Activated naive CD8-positive, alpha-beta T cell treated with anti-CD3 and anti-CD28 coated beads, Interleukin-2, amount 50 U/mL, for 16 hours (primary cell): ENCODE results near the gene DBH.

ENCODE experiments used
- DNase-seq: peaks from one replicate; pipeline ENCODE4 v3.0.0-alpha.2; 2020; ENCODE audit warnings: low read depth, low spot score

Gene DBH

GRCh38 chr9:133683586-133684120, 47.5 kb downstream of the DBH start:
- DNase-seq, result peak; percentile 12

- DNase-seq, result no peak
Measured at GRCh38 chr9:133684121-133684935, 48.2 kb downstream of the DBH start.

- DNase-seq, result no peak
Measured at GRCh38 chr9:133684936-133685361, 48.8 kb downstream of the DBH start.

DNA sequence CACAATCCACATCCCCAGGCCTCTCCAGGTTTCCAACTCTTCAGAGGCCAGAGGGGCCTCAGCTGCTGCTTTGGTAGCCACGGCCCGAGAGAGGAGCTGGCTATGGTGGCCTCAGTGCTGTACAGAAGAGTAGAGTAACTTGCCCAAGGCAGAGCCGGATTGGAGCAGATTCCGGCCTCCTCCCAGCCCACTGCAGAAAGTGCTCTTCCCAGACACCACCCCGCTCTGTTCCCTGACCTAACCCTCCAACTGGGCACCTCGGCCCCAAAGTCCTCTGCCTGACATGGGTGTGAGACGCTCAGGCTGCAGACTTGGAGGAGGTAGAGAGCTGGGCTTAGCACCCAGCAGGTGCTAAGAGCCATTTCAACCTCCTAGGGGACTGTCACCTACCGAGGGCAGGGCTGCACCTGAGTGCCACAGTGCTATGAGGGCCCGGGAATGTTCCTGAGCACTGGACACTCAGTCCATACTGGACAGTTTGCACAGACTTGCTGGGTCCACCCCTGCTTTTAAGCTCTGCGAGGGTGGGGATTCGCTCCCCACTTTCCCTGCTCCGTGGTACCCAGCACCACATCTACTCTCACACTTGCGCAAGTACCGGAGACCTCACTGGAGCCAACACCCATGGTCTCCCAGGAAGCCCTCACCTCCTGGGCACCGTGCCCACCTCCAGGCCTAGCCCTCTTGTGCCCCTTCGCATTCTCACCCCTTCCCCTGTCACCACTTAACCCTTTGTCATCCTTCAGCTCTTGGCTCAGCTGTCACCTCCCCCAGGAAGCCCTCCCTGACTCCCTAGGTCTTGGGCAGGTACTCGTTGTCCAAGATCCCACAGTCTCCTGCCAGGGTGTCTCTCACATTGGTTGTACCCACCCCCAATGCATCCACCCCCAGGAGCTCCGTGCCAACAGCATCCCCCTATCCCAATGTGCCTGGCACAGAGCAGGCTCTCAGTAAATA, 49.8 kb downstream of the DBH start:
- no peak for DNase-seq

- no peak for DNase-seq
Measured at GRCh38 chr9:133686642-133687575, 50.7 kb downstream of the DBH start.

DNA sequence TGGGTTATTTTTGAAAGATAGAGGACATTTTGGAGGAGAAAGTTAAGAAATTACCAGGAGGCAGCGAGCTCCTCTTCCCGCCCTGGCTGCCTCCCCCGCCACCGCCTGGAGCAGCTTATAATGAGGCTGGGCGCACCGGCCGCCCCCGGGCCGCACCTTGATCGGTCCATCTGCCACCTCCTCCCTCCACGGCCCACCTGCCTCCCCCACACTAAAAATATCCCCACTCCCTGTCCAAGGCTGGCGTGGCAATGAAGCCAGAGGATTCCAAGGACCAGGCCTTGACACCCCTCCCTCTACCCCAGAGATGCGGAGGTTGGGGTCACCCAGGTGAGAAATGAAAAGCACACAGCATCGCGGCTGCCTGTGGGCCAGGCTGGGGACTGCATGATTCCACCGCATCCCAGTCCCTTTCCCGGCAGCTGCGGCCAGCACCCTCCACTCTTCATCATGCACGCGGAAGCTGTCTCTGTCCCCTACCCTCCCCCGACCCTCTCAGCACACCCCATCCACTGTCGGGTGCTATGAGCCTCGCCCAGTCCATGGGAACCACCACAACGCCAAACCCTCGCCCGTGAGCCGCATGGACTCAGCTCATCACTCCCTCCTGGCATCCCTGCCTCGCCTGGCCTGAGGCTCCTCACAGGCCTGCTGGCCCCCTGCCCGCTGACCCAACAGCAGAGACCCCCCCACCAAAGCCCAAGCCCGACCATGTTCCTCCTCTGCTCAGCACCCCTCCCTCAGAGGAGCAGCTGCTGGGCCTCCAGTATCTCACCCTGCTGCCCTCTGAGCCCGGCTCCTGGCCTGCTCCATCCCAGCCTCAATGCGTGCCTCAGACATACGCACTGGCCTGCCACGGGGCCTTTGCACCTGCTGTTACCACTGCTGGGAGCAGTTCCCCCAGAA, 51.9 kb downstream of the DBH start:
- no peak for DNase-seq

- DNase-seq, result no peak
Measured at GRCh38 chr9:133689151-133689763, 53.1 kb downstream of the DBH start.

DNA sequence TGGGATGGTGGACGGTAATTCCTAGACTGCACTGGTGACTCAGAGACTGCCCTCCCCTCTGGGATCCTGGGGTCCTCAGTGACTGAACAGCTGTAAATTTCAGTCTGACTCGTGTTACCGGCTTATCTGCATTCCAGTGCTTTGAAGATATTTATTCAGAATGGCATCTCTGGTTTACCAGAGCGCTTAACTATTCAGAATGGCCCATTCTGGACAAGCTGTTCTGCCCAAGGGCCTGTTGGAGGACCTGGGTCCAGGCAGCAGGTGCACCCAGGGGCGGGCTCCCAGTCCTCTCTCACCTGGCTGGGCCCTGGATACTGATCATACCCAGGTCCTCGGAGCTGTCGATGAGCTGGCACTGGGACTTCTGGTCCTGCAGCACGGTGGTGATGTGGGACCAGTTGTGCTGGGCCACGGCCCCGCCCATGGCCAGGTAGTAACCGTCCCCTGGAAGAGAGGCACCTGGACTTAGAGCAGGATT, 54.0 kb downstream of the DBH start:
- DNase-seq, result no peak

DNA sequence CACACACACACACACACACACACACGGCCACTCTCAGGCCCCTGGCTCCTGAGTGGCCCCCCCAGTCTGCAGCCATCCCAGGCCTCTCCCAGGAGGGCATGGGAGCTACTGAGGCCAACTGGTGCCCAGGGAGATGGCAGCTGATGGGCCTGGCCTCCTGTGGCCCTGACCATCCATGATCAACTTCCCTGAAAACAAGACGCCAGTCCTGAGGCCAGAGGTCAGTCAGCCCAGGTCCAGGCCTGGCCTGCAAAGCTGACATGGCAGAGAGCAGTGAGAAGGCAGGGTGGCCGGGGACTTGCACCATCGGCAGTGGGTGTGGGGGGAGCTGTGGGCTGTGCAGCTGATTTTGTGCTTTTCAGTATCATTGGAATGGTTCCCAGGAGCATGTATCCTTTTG, 55.0 kb downstream of the DBH start:
- no peak for DNase-seq

DNA sequence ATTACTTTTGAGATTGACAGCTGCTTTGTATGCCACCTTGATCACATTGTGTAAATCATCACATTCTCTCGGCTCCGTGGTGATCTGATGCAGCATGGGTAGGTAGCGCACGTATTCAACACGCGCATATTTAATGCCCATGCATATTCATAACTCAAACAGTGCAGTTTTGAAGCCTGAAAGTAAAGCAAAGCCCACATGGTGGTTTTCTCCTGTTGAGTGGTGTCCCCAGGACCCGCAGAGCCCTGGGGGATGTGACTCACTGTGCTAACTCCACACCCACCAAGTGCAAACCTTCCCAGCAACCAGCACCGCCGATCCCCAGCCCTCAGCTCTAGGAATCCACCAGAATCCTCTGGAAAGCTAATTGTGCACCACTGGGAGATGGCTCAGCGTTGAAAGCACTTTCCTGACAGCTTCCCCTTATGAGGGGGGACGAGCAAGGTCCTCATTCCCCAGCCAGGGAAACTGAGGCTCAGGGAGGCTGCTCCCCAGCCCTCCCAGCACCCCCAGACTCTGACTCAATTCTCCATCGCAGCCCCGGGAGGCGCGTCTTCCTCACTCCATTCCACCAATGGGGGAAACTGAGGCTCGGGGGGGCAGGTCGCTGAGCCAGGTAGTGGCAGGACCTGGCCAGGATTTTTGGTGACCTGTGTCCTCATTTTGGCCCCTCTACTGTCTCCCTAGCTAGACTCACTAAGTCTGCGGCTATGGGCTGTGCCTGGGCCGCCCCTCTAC, 55.6 kb downstream of the DBH start:
- no peak for DNase-seq

DNA sequence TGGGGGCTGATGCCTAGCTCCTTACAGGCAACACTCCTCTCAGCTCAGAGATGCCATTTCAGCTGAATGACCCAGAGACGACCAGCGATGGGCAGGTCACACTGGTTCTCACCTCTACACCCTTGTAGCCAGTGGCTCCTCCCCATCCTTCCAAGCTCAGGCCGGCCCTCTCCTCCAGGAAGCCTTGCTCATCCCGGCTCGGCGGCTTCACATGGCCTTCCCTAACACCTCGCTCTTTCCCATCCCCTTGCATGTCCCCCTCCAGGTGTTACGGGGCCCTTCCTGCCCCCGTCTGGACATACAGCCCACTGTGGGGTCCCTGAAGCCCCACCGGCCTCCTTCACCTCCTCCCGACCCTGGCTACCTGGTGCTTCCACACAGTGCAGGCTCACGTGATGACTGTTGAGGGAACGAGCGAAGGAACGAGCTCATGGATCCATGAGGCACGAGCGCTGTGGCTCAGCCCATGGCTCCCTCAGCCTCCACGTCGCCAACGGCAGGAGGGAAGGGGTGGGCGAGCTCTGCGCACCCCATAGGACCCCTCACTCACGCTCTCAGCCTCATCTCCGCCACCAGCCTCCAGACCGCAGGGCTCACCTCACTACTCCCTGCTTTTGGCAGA, 56.3 kb downstream of the DBH start:
- DNase-seq, result no peak

DNA sequence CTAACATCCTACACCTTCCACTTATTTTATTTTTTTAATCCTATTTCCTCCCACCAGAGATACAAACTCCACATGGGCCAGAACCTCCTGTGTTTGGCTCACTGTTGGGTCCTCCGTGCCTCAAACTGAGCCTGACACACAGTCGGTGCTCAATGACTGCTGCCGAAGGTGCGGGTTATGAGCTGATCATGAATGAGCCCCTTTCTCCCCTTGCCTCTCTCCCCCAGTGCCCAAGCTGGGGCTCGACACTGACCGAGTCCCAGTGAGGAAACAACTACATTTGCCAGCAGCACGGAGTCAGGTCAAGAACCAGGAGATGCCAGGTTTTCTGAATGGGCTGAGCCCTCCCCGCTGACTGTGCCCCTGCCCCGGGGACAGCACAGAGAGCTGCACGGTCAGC, 57.0 kb downstream of the DBH start:
- no peak for DNase-seq

DNA sequence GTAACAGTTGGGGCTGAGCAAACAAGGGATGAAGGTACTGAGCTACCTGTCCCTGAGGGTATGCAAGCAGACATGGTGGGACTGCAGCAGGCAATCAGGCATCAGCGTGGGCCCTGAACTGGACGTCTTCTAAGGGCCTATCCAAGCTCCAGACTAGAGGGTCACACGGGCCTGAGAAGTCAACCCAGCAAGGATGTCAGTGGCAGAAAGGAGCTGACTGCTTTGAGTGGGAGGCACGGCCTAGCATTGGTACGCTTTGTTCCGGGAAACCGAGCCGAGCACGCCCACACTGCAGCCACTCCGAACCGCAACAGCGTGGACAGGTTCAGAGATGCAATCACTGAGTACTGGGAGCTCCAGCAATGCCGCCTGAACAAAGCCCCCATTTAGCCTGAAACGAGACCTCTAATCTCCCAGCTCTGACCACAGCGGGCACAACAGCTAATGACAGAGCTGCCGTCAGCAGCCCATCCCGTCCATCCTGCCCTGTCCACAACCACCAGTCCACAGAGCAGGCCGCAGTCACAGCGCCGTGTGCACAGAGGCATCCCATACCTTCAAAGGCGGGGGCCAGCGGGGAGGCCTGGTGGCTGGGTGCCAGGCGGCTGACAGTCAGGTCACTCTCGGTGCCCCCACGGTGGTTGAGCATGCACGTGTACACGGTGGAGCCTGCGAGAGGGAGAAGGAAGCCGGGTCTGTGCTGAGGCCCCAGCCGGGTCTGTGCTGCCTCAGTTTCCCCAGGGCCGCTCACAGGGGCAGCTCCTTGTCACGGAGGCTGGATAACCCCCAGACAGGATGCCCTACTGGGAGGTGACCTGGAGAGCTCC, 57.8 kb downstream of the DBH start:
- DNase-seq, result no peak

DNA sequence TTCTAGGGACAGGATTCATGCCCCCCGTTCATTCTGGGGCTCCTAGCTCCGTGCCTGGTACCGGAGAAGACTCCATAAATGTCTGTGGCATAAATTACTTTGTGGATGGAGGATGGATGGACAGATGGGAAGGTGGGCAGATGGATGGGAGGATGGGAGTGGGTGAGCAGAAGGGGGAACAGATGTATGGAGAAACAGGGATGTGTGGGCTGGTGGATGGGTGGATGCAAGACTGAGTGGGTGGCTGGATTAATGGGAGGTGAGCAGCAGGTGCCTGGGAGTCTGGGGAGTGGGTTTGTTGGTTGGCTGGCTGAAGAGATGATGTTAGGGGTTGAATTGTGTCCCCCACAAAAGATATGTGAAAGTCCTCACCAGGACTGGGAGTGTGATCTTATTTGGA, 58.5 kb downstream of the DBH start:
- no peak for DNase-seq

DNA sequence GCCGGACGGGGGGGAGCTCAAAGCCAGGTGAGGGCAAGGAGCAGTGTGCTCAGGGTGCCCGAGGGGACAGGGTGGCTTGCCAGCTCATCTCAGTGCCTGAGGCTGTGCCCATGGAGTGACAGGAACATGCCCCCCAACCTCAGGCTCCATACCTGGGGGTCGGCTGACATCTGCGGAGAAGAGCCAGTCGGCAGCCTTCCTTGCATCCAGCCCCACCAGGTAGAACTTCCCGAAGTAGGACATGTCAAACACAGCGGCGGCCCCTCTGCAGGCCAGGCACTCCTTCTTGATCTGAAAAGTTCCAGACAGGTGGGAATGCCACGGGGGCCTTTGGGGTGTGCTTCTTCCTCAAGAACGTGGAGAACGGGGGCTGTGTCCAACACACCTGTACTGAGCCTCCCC, 59.9 kb downstream of the DBH start:
- no peak for DNase-seq

- DNase-seq, result no peak
Measured at GRCh38 chr9:133699546-133699945, 63.4 kb downstream of the DBH start.

- no peak for DNase-seq
Measured at GRCh38 chr9:133700819-133701320, 64.7 kb downstream of the DBH start.
